Measurements from ENCODE around the gene DRAXIN.
A peak's percentile ranks its signal among the peaks of the same experiment; 100 is the strongest.

Gene DRAXIN

DNA sequence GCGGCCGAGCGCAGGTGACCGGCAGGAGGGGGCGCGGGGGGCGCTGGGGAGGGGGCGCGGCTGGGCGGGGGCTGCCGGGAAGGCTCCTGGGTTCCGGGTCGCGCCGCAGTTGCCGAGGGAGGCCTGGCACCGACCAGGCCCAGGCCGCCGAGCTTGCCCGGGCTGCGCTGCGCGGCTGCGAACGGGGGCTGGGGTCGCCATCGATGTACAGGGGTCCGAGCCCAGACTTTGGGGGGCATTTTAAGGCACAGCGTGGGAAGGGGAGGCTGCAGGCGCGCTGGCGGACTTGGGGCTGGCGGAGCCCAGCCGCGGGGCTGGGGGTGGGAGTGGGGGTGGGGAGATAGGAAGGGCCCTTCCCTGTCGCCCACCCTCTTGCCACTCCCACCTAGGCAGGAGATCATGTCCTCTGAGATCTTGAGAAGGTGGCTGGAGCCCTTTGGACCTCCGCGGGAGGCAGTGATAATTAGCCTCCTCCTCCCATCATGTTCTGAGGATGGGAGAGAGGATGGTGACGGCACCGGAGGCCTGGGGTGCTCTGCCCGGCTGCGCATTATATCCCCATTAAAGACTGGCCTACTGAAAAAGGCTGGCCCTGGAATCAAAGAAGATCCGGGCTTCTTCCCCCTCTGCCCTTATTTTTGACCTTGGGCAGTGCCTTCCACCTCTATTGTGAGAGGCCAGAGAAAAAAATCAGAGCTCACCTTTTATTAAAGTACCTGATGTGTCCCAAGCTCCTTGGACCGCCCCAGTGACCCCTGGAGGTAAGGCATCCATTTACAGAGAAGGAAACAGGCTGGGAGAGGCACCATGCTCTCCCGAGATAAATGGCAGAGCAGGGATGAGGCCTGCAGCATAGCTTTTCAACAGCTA lies 36.3 kb upstream of the DRAXIN start:
- DNase-seq (ENCODE audit: low read depth): no peak
- H3K4me3 ChIP-seq (ENCODE audit: low read depth, low read length): peak overlapping the region; percentile 50
- TF ChIP-seq, protein P1, sequence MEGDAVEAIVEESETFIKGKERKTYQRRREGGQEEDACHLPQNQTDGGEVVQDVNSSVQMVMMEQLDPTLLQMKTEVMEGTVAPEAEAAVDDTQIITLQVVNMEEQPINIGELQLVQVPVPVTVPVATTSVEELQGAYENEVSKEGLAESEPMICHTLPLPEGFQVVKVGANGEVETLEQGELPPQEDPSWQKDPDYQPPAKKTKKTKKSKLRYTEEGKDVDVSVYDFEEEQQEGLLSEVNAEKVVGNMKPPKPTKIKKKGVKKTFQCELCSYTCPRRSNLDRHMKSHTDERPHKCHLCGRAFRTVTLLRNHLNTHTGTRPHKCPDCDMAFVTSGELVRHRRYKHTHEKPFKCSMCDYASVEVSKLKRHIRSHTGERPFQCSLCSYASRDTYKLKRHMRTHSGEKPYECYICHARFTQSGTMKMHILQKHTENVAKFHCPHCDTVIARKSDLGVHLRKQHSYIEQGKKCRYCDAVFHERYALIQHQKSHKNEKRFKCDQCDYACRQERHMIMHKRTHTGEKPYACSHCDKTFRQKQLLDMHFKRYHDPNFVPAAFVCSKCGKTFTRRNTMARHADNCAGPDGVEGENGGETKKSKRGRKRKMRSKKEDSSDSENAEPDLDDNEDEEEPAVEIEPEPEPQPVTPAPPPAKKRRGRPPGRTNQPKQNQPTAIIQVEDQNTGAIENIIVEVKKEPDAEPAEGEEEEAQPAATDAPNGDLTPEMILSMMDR (IDR thresholded peaks at IDR 0.05; ENCODE audit: low read depth, low read length, missing control alignments): no peak
- in situ Hi-C loops (cut with HindIII; ENCODE audit: low sequenced_read_pairs): no loop called here

GRCh38 chr1:11657654-11658053 lies 33.9 kb upstream of the DRAXIN start:
- no peak for DNase-seq (ENCODE audit: low read depth)
- H3K4me3 ChIP-seq (ENCODE audit: low read depth, low read length): no peak overlapping the region
- in situ Hi-C loops (cut with HindIII; ENCODE audit: low sequenced_read_pairs): no loop called here
- TF ChIP-seq, protein P1 (IDR thresholded peaks at IDR 0.05; ENCODE audit: low read depth, low read length, missing control alignments): no peak

DNA sequence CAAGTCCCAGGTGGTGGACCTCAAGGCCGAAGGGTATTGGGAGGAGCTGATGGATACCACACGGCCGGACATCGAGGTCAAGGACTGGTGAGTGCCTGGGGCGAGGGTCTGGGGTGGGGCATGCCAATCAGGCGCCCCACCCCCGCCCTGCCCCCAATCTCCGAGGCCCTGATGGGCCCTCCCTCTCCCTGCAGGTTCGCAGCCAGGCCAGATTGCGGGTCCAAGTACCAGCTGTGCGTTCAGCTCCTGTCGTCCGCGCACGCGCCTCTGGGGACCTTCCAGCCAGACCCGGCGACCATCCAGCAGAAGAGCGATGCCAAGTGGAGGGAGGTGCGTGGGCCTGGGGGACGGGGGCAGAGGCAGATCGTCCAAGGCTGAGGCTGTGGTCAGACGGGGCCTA lies 33.0 kb upstream of the DRAXIN start:
- in situ Hi-C loops (cut with HindIII; ENCODE audit: low sequenced_read_pairs): no loop called here
- DNase-seq (ENCODE audit: low read depth): no peak
- TF ChIP-seq, protein P1 (IDR thresholded peaks at IDR 0.05; ENCODE audit: low read depth, low read length, missing control alignments): no peak
- no peak overlapping the region for H3K4me3 ChIP-seq (ENCODE audit: low read depth, low read length)

DNA sequence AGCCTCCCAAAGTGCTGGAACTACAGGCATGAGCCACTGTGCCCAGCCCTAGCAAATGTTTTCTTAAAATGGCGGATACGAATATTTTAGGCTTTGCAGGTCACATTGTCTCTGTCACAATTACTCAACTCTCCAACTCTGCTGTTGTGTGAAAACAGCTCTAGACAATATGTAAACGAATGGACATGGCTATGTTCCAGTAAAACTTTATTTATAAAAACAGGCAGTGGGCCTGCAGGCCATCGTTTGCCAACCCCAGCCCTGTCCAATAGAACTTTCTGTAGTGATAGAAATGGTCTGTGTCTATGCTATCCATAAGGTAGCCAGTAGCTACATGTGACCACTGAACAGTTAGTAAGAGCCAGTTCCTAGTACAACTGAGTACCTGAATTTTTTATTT lies 31.8 kb upstream of the DRAXIN start:
- in situ Hi-C loops (cut with HindIII; ENCODE audit: low sequenced_read_pairs): loop anchor here (10.0 kb wide), 1 partner anchor 55 kb away; no protein-coding TSS in a partner anchor
- DNase-seq (ENCODE audit: low read depth): no peak
- TF ChIP-seq, protein P1 (IDR thresholded peaks at IDR 0.05; ENCODE audit: low read depth, low read length, missing control alignments): no peak
- H3K4me3 ChIP-seq (ENCODE audit: low read depth, low read length): no peak overlapping the region

- TF ChIP-seq, protein P1 (IDR thresholded peaks at IDR 0.05; ENCODE audit: low read depth, low read length, missing control alignments): no peak
- in situ Hi-C loops (cut with HindIII; ENCODE audit: low sequenced_read_pairs): loop anchor here (10.0 kb wide), 1 partner anchor 54 kb away; no protein-coding TSS in a partner anchor
- DNase-seq (ENCODE audit: low read depth): no peak
- H3K4me3 ChIP-seq (ENCODE audit: low read depth, low read length): no peak overlapping the region
These were observed 30.4 kb upstream of the DRAXIN start for GRCh38 chr1:11661103-11661502.

- TF ChIP-seq, protein P1 (IDR thresholded peaks at IDR 0.05; ENCODE audit: low read depth, low read length, missing control alignments): no peak
- no peak for DNase-seq (ENCODE audit: low read depth)
- peak overlapping the region; percentile 38 for H3K4me3 ChIP-seq (ENCODE audit: low read depth, low read length)
- in situ Hi-C loops (cut with HindIII; ENCODE audit: low sequenced_read_pairs): loop anchor here (10.0 kb wide), 1 partner anchor 50 kb away; no protein-coding TSS in a partner anchor
These were observed 27.0 kb upstream of the DRAXIN start for GRCh38 chr1:11664336-11665065.

Data from astrocyte of the cerebellum (primary cell).